HepG2 (cell line): ENCODE data around the gene ACADSB. TPM values are rescaled to one million over a fixed set of nuclear protein-coding genes. Genes with fewer than 3 reads are reported as not detected.
A peak's percentile ranks its signal among the peaks of the same experiment; 100 is the strongest.

ENCODE experiments used
- GFI1 ChIP-seq: sonication (generic); formaldehyde crosslinking; IDR thresholded peaks from 2 replicates; pipeline ENCODE4 v1.5.0; 2020; ENCODE audit warnings: missing genetic modification reagents, mild to moderate bottlenecking, borderline replicate concordance
- KDM2A ChIP-seq: sonication (generic); formaldehyde crosslinking; IDR thresholded peaks from 2 replicates; pipeline ENCODE4 v1.4.0; 2020; ENCODE audit warnings: low read depth, missing genetic modification reagents, borderline replicate concordance
- KLF15 ChIP-seq: sonication (generic); formaldehyde crosslinking; IDR thresholded peaks from 2 replicates; pipeline ENCODE4 v1.8.1; 2023; ENCODE audit warnings: borderline replicate concordance, mild to moderate bottlenecking, inconsistent platforms, missing genetic modification reagents, mixed read lengths
- MAF1 ChIP-seq: sonication (generic); formaldehyde crosslinking; IDR thresholded peaks from 2 replicates; pipeline ENCODE4 v1.5.0; 2020; ENCODE audit warnings: missing genetic modification reagents, borderline replicate concordance
- MEIS1 ChIP-seq: sonication (generic); formaldehyde crosslinking; IDR thresholded peaks from 2 replicates; pipeline ENCODE4 v1.9.0; 2021; ENCODE audit warnings: mild to moderate bottlenecking, missing genetic modification reagents, moderate library complexity, borderline replicate concordance
- RAD21 ChIP-seq: fragments of 450-650 bp; formaldehyde crosslinking; IDR thresholded peaks from 2 replicates; pipeline ENCODE4 v1.5.0; 2020; ENCODE audit warnings: mild to moderate bottlenecking
- RBFOX2 ChIP-seq: fragments of 200-400 bp; formaldehyde crosslinking; IDR thresholded peaks from 2 replicates; pipeline ENCODE4 v1.6.1; 2017; ENCODE audit warnings: low read depth, mild to moderate bottlenecking, low read length
- SIX1 ChIP-seq: sonication (generic); formaldehyde crosslinking; IDR thresholded peaks from 2 replicates; pipeline ENCODE4 v1.4.0; 2020; ENCODE audit warnings: missing genetic modification reagents, borderline replicate concordance
- TARDBP ChIP-seq: sonication (generic); formaldehyde crosslinking; IDR thresholded peaks from 2 replicates; pipeline ENCODE4 v1.8.0; 2022; ENCODE audit warnings: mild to moderate bottlenecking, missing genetic modification reagents
- XBP1 ChIP-seq: sonication (generic); formaldehyde crosslinking; IDR thresholded peaks from 2 replicates; pipeline ENCODE4 v1.5.0; 2020; ENCODE audit warnings: missing genetic modification reagents
- ZBTB7B ChIP-seq: sonication (generic); formaldehyde crosslinking; IDR thresholded peaks from 2 replicates; pipeline ENCODE4 v1.4.0; 2020; ENCODE audit warnings: missing genetic modification reagents
- ZFP36L2 ChIP-seq: sonication (generic); formaldehyde crosslinking; IDR thresholded peaks from 2 replicates; pipeline ENCODE4 v1.4.0; 2020; ENCODE audit warnings: missing genetic modification reagents
- ZKSCAN5 ChIP-seq: sonication (generic); formaldehyde crosslinking; IDR thresholded peaks from 2 replicates; pipeline ENCODE4 v1.5.1; 2020; ENCODE audit warnings: mild to moderate bottlenecking, missing genetic modification reagents
- ZMAT3 ChIP-seq: sonication (generic); formaldehyde crosslinking; conservative IDR thresholded peaks from 2 replicates; pipeline ENCODE4 v1.7.0; 2021; ENCODE audit warnings: missing genetic modification reagents
- ZNF12 ChIP-seq: sonication (generic); formaldehyde crosslinking; IDR thresholded peaks from 2 replicates; pipeline ENCODE4 v1.5.0; 2020; ENCODE audit warnings: missing genetic modification reagents
- ZNF180 ChIP-seq: sonication (generic); formaldehyde crosslinking; IDR thresholded peaks from 2 replicates; pipeline ENCODE4 v1.4.0; 2020; ENCODE audit warnings: low read depth, missing genetic modification reagents, borderline replicate concordance
- ZNF253 ChIP-seq: sonication (generic); formaldehyde crosslinking; IDR thresholded peaks from 2 replicates; pipeline ENCODE4 v1.8.0; 2022; ENCODE audit warnings: mild to moderate bottlenecking, missing genetic modification reagents, borderline replicate concordance
- ZNF501 ChIP-seq: sonication (generic); formaldehyde crosslinking; IDR thresholded peaks from 2 replicates; pipeline ENCODE4 v1.5.1; 2020; ENCODE audit warnings: mild to moderate bottlenecking, moderate library complexity, missing genetic modification reagents
- ZNF605 ChIP-seq: sonication (generic); formaldehyde crosslinking; IDR thresholded peaks from 2 replicates; pipeline ENCODE4 v1.8.0; 2022; ENCODE audit warnings: mild to moderate bottlenecking, missing genetic modification reagents
- ZSCAN12 ChIP-seq: sonication (generic); formaldehyde crosslinking; IDR thresholded peaks from 2 replicates; pipeline ENCODE4 v1.9.0; 2021; ENCODE audit warnings: mild to moderate bottlenecking, missing genetic modification reagents
- ZSCAN20 ChIP-seq: sonication (generic); formaldehyde crosslinking; IDR thresholded peaks from 2 replicates; pipeline ENCODE4 v1.4.0; 2020; ENCODE audit warnings: missing genetic modification reagents, mild to moderate bottlenecking, borderline replicate concordance
- polyA plus RNA-seq, 8 experiments: library from polyadenylated mRNA; depleted of rRNA in 3 of 8; stranded (reverse) in 7 of 8; unstranded in 1 of 8; fragments of >200 nt; fragmentation: Illumina TruSeq in 4 of 8; extraction: Trizol in 4 of 8; gene quantifications; 2 replicates each; pipeline versions ENCODE4 v1.2.1 to v1.2.3, GENCODE V29; 2011 to 2016; ENCODE audit warnings: low read depth in 4 of 8, missing spikeins in 1 of 8, mixed read lengths in 1 of 8; ENCODE audit not compliant: insufficient read depth in 1 of 8
- total RNA-seq, 5 experiments: library from RNA; depleted of rRNA; stranded (reverse); fragments of >200 nt; fragmentation: Illumina TruSeq; extraction: Trizol; gene quantifications; 2 replicates each; pipeline ENCODE4 v1.2.3, GENCODE V29; 2016; ENCODE audit warnings: low read depth in 1 of 5
- TF ChIP-seq, protein P1 (sequence below): sonication (generic); formaldehyde crosslinking; IDR thresholded peaks from 2 replicates; pipeline ENCODE4 v1.8.0; 2022; ENCODE audit warnings: mild to moderate bottlenecking, missing genetic modification reagents
- TF ChIP-seq, protein P2 (sequence below), 2 experiments: sonication (generic) in 1 of 2; formaldehyde crosslinking in 1 of 2; IDR thresholded peaks; 2 replicates each; pipeline versions ENCODE4 v1.4.0 to v1.6.1; 2018 to 2020; ENCODE audit warnings: missing genetic modification reagents in 2 of 2, borderline replicate concordance in 1 of 2, low read depth in 1 of 2, mild to moderate bottlenecking in 1 of 2, missing biosample characterization in 1 of 2
- TF ChIP-seq, protein P3 (sequence below): sonication (generic); formaldehyde crosslinking; IDR thresholded peaks from 2 replicates; pipeline ENCODE4 v1.8.0; 2023; ENCODE audit warnings: mild to moderate bottlenecking, missing genetic modification reagents

ACADSB gene
- total and polyA plus RNA-seq, 2 of the 13 experiments (the other 11 are each of a cell fraction or from before 2014, with no cell fraction given) = 80.0 to 87.6 TPM

DNA sequence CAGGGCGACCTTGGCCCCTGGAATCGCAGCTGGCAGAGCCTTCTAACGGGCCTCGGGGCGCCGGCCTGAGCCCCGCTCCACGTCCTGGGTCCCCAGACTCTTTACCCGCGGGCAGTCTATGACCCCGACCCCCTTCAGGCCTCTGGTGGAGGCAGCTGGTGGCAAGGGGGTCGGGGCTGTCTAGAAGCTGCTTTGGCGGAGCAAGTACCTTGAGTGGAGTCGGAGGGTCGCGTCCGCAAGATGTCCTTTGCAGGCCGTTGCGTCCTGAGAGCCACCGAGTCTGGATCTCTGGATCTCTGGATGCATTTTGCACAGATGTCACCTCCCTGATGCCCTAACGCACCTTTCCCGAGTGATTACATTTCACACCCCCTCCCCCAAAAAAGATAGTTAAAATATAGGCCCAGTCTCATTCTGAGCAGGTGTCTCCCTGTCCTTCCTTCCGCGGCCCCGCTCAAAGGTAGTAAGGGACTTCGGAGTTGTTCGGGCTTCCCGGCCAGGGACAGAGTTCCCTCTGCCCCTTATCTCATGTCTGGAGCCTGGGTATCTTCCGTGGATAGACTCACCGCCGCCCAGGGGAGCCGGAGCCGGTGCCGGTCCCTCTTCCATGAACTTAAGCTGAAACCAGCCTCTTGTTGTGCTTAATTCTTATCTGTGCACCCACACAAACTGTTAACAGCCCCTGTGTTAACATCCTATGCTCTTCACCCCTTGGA, 457 bp downstream of the ACADSB start (continued):
- TF ChIP-seq MAF1 (CRISPR knock-in tag) (peak; percentile 75; the same call in 1 of the 2 replicates), ZNF501 (CRISPR knock-in tag) (0 out of 2 replicates have a peak, but pooled peaks have one; percentile 3), ZKSCAN5 (CRISPR knock-in tag) (no peak), RBFOX2 (no peak), ZSCAN12 (CRISPR knock-in tag) (peak; percentile 52; the same call in 1 of the 2 replicates), ZSCAN20 (CRISPR knock-in tag) (0 out of 2 replicates have a peak, but pooled peaks have one; percentile 62), KLF15 (0 out of 2 replicates have a peak, but pooled peaks have one; percentile 2), ZNF605 (CRISPR knock-in tag) (peak; percentile 31; the same call in 1 of the 2 replicates), XBP1 (CRISPR knock-in tag) (peak; percentile 73; the same call in 1 of the 2 replicates), RAD21 (peak; percentile 64; the same call in 1 of the 2 replicates), ZNF180 (0 out of 2 replicates have a peak, but pooled peaks have one; percentile 30), ZBTB7B (peak; percentile 12; the same call in 1 of the 2 replicates), SIX1 (CRISPR knock-in tag) (no peak), TARDBP (0 out of 2 replicates have a peak, but pooled peaks have one; percentile 7), GFI1 (CRISPR knock-in tag) (0 out of 2 replicates have a peak, but pooled peaks have one; percentile 40), ZNF12 (CRISPR knock-in tag) (peak; percentile 4; the same call in 1 of the 2 replicates), MEIS1 (0 out of 2 replicates have a peak, but pooled peaks have one; percentile 49), ZMAT3 (0 out of 2 replicates have a peak, but pooled peaks have one; percentile 0), ZNF253 (CRISPR knock-in tag) (peak; percentile 55; the same call in 1 of the 2 replicates), KDM2A (CRISPR knock-in tag) (peak; percentile 1; the same call in 1 of the 2 replicates), ZFP36L2 (CRISPR knock-in tag) (no peak)
- TF ChIP-seq, protein P1, sequence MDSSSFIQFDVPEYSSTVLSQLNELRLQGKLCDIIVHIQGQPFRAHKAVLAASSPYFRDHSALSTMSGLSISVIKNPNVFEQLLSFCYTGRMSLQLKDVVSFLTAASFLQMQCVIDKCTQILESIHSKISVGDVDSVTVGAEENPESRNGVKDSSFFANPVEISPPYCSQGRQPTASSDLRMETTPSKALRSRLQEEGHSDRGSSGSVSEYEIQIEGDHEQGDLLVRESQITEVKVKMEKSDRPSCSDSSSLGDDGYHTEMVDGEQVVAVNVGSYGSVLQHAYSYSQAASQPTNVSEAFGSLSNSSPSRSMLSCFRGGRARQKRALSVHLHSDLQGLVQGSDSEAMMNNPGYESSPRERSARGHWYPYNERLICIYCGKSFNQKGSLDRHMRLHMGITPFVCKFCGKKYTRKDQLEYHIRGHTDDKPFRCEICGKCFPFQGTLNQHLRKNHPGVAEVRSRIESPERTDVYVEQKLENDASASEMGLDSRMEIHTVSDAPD = no peak
- TF ChIP-seq, protein P2, sequence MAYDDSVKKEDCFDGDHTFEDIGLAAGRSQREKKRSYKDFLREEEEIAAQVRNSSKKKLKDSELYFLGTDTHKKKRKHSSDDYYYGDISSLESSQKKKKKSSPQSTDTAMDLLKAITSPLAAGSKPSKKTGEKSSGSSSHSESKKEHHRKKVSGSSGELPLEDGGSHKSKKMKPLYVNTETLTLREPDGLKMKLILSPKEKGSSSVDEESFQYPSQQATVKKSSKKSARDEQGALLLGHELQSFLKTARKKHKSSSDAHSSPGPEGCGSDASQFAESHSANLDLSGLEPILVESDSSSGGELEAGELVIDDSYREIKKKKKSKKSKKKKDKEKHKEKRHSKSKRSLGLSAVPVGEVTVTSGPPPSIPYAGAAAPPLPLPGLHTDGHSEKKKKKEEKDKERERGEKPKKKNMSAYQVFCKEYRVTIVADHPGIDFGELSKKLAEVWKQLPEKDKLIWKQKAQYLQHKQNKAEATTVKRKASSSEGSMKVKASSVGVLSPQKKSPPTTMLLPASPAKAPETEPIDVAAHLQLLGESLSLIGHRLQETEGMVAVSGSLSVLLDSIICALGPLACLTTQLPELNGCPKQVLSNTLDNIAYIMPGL (CRISPR knock-in tag; IDR thresholded peaks at IDR 0.05; ENCODE audit: borderline replicate concordance in 1 of 2, low read depth in 1 of 2) = peak in 1 of 2 experiments; percentile 13; a peak in 1 of 4 replicates
- TF ChIP-seq, protein P3, sequence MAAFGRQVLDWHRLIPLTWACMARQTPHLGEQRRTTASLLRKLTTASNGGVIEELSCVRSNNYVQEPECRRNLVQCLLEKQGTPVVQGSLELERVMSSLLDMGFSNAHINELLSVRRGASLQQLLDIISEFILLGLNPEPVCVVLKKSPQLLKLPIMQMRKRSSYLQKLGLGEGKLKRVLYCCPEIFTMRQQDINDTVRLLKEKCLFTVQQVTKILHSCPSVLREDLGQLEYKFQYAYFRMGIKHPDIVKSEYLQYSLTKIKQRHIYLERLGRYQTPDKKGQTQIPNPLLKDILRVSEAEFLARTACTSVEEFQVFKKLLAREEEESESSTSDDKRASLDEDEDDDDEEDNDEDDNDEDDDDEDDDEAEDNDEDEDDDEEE = no peak
